MM.1S (cell line): ENCODE results near the gene AREL1.

Experiments
- EZH2 ChIP-seq: fragments of 300-600 bp; sonication (generic); optimal IDR thresholded peaks from 2 replicates; pipeline ENCODE3; 2017; ENCODE audit warnings: low read depth, mild to moderate bottlenecking, antibody characterized with exemption, low read length, mixed read lengths
- TF ChIP-seq, protein P1 (sequence below): fragments of 300-600 bp; sonication (generic); IDR thresholded peaks from 2 replicates; pipeline ENCODE4 v1.5.1; 2016; ENCODE audit warnings: antibody characterized with exemption, low read length, mixed read lengths

DNA sequence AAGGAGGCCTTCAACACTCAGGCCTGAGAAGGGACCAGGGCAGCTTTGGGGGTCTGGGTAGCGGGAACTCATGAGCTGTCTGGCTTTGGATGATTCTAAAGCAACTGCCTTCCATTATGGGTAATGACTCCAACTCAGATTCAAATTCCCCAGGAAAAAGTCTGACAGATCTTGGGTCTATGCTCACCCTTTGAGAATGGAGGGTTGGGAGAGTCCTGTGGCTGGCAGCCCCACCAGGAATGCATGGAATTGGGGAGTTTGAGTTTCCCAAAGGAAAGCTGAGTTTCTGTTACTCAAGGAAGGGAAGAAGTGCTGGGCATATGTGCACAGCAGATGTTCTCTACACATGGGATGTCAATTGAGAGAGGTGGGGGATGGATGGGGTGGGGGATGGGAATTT lies 78.4 kb downstream of the AREL1 start:
- TF ChIP-seq EZH2 = no peak
- TF ChIP-seq, protein P1, sequence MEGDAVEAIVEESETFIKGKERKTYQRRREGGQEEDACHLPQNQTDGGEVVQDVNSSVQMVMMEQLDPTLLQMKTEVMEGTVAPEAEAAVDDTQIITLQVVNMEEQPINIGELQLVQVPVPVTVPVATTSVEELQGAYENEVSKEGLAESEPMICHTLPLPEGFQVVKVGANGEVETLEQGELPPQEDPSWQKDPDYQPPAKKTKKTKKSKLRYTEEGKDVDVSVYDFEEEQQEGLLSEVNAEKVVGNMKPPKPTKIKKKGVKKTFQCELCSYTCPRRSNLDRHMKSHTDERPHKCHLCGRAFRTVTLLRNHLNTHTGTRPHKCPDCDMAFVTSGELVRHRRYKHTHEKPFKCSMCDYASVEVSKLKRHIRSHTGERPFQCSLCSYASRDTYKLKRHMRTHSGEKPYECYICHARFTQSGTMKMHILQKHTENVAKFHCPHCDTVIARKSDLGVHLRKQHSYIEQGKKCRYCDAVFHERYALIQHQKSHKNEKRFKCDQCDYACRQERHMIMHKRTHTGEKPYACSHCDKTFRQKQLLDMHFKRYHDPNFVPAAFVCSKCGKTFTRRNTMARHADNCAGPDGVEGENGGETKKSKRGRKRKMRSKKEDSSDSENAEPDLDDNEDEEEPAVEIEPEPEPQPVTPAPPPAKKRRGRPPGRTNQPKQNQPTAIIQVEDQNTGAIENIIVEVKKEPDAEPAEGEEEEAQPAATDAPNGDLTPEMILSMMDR = no peak
